Epithelial cell of esophagus (primary cell): ENCODE results near the gene WDR31.
"Not testable (repeated sequence)": the region's sequence is repeated elsewhere in the genome, so short reads cannot be mapped to it uniquely, and the experiment has no call there.

Experiments used
- DNase-seq: peaks from one replicate; pipeline ENCODE4 v3.0.0; 2010; ENCODE audit warnings: low read depth
- H3K4me3 ChIP-seq: 2 replicates; pipeline ENCODE4 v1.5.1; 2011; ENCODE audit warnings: mild to moderate bottlenecking, low read length, control low read depth
- TF ChIP-seq, protein P1 (sequence below): IDR thresholded peaks from 2 replicates; pipeline ENCODE4 v1.5.1; 2011; ENCODE audit warnings: low read depth, mild to moderate bottlenecking, low read length, control low read depth, inconsistent platforms; ENCODE audit not compliant: insufficient read depth; ENCODE audit errors: missing control alignments

The WDR31 gene

DNA sequence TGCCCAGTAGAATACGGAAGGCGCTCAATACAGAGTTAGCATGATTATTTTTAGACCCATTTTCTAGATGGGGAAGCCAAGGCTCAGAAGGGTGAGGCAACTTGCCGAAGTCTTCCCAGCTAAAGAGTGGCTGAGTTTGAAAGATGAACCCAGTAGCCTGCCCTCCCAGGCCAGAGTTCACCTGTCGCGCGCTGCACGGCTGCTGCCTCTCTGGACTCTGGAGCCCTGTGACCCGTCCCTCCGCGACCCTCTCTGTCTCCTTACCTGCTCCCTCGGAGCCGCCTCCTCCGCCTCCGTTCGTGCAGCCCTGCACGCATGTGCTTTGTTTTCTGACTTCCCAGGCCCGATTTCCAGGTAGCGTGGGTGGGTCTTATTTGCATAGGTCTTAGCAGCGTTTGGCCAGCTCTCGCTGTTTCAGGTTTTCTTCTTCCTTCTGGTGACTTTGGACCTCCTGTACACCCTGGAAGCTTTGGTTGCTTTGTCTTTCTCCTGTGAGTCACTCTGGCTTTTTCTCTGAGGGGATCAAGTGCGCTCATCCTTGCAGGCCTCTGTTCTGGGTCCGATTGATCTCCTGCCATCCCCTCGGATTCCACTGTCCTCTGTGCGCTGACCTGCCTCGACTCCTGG lies 37.2 kb downstream of the WDR31 start, which contains the start of gene RNF183:
Gene RNF183, minus strand, starts transcription at position 585 of the 627 bp plus-strand sequence. CDS start 5,192 bp downstream, outside the sequence.
- TF ChIP-seq, protein P1, sequence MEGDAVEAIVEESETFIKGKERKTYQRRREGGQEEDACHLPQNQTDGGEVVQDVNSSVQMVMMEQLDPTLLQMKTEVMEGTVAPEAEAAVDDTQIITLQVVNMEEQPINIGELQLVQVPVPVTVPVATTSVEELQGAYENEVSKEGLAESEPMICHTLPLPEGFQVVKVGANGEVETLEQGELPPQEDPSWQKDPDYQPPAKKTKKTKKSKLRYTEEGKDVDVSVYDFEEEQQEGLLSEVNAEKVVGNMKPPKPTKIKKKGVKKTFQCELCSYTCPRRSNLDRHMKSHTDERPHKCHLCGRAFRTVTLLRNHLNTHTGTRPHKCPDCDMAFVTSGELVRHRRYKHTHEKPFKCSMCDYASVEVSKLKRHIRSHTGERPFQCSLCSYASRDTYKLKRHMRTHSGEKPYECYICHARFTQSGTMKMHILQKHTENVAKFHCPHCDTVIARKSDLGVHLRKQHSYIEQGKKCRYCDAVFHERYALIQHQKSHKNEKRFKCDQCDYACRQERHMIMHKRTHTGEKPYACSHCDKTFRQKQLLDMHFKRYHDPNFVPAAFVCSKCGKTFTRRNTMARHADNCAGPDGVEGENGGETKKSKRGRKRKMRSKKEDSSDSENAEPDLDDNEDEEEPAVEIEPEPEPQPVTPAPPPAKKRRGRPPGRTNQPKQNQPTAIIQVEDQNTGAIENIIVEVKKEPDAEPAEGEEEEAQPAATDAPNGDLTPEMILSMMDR, result no peak
- peak; percentile 35 for DNase-seq
- no peak within 1 kb of the TSS for H3K4me3 ChIP-seq

DNA sequence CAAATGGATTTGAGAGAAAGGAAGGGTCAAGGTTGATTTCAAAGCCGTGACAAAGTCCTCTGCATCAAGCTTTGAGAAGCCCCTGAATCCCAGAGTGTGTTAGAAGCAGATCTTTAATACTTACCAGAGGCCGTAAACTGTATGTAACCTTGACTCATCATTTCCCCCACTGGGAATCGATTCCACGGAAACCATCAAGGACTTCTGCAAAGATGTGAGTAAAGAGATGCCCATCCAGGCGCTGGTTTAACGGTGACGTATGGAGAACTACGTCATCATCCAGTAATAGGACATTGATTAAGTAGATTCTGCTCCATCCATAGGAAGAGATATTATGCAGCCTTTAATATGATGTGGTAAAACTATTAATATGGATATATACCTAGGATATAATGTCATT lies 38.5 kb downstream of the WDR31 start:
- no peak for DNase-seq
- TF ChIP-seq, protein P1, result no peak
- H3K4me3 ChIP-seq, result no peak overlapping the region

DNA sequence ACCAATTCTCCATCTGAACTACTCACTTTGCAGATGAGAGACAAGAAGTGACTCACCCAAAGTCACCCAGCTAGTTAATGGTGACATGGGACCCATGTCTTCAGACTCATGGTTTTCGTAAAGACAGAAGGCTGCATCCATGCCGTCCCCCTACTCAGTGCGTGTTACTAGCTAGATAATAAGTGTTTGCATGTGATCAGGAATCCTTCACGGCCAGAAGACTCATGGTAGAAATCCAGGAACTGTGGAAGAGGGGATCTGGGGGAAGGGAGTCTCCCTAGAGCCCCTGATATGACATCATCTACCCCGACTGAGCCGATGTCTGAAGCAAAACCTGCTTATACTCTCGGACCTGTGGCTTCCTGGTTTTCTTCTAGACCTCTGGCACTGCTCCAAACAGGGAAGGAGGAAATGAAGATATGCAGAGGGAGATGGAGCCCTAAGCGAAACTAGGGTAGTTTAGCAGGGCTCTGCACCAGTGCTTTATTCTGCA lies 40.2 kb downstream of the WDR31 start:
- DNase-seq, result peak; percentile 21
- TF ChIP-seq, protein P1, result no peak
- H3K4me3 ChIP-seq, result no peak overlapping the region

DNA sequence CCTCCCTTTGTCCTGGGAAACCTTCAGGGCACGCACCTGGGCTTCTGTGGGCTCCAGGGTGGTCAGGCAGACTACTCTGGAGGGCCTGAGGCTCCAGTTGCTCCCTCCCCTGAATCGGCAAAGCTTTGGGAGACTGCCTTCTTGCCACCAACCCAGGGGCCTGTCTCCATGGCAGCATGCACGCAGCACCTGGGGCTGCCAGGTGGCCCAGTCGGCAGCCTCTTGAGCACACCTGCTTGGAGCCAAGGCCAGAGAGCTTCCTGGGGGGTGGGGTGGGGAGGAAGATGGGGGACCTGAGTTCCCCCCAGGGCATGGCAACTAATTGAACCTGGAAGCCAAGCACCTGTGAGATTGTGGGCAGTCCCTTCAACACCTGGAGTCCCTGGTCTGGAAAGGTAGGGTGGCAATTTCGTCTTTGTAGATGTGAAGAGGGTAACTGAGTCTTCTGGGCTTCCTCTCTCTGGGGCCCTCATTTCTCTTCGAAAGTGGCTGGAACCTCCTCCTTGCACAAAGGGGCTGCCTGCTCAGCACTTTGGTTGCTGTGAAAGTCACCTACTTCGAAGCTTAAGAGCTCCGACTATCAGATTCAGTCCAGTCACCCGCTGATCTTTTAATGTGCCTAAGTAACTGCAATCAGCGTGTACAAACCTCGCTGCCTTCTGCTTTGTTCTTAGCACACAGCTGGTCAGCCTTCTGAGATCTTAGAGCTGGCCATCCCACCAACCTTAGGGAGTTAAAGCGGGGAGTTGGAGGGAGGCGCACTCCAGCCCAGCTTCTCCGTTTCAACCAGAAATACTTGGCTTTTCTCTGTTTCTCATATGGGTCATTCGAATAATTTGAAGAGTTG lies 40.9 kb downstream of the WDR31 start:
- H3K4me3 ChIP-seq, result no peak overlapping the region
- TF ChIP-seq, protein P1, result no peak
- no peak for DNase-seq

DNA sequence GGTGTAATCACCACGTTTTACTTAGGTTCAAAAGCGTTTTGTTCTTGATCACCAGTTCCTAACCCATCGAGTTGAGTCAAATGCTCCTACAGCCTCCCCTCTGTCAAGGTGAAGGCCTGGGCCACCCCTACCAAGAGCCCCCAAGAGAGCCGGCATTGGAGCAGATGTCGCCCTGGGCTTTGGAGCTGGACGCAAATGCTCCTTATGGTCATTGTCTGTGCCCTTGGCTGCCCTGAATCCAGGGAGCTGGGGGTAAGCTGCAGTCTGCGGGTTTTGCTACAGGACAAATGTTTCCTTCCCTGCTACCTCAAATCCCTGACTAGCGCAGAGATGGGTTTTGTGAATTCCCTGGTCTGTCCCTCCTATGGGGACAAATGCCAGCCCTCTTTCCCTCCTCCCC lies 41.8 kb downstream of the WDR31 start:
- no peak overlapping the region for H3K4me3 ChIP-seq
- DNase-seq, result no peak
- TF ChIP-seq, protein P1, result no peak

DNA sequence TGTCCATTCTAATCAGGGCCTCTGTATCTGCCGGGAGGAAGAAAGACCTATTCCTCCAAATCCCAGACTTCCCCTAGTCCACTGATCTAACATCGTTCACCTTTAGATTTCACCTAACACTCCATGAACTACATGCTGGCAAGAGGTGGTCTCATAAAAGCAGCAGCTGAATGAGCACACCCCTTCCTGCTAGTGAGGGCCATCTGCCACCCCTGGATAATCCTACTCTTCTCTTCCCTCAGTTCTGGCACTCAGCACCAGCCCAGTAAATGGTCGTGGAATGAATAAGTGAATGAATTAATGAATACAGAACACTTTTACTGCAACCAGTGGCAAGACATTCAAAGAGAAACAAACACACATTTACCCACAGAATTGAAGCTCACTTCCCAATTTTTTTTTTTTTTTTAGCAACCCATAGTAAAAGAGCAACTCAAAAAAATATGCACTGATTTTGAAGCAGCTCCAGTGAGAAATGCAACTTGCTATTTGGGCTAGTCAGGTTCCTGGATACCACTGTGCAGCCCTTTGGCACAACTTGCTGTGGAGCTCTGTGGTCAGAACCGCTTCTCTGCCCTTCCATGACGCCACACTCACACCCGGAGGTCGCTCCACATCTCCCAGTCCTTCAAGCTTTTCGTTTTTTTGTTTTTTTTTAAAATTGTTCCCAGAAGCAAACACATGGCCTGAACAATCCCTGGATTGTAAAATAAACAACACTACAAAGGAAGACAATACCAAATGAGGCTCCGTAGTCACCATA lies 43.1 kb downstream of the WDR31 start:
- TF ChIP-seq, protein P1, result no peak
- no peak for DNase-seq
- H3K4me3 ChIP-seq, result no peak overlapping the region

DNA sequence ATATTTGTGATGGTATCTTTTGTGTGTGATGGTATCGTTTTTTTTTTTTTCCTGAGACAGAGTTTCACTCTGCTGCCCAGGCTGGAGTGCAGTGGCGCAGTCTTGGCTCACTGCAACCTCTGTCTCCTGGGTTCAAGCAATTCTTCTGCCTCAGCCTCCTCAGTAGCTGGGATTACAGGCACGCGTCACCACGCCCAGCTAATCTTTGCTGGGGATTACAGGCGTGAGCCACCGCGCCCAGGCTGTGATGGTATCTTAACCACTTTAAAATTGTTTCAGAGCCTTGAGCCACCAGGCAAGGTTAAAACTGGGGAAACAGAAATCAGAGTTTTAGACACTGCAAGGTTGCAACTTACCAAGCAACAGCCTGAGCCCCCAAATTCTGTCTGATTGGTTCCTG lies 43.8 kb downstream of the WDR31 start:
- H3K4me3 ChIP-seq, DNase-seq: not testable (repeated sequence)
